ENCODE measurements around the gene ARHGEF39.

The ARHGEF39 gene, protein sequence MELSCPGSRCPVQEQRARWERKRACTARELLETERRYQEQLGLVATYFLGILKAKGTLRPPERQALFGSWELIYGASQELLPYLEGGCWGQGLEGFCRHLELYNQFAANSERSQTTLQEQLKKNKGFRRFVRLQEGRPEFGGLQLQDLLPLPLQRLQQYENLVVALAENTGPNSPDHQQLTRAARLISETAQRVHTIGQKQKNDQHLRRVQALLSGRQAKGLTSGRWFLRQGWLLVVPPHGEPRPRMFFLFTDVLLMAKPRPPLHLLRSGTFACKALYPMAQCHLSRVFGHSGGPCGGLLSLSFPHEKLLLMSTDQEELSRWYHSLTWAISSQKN

DNA sequence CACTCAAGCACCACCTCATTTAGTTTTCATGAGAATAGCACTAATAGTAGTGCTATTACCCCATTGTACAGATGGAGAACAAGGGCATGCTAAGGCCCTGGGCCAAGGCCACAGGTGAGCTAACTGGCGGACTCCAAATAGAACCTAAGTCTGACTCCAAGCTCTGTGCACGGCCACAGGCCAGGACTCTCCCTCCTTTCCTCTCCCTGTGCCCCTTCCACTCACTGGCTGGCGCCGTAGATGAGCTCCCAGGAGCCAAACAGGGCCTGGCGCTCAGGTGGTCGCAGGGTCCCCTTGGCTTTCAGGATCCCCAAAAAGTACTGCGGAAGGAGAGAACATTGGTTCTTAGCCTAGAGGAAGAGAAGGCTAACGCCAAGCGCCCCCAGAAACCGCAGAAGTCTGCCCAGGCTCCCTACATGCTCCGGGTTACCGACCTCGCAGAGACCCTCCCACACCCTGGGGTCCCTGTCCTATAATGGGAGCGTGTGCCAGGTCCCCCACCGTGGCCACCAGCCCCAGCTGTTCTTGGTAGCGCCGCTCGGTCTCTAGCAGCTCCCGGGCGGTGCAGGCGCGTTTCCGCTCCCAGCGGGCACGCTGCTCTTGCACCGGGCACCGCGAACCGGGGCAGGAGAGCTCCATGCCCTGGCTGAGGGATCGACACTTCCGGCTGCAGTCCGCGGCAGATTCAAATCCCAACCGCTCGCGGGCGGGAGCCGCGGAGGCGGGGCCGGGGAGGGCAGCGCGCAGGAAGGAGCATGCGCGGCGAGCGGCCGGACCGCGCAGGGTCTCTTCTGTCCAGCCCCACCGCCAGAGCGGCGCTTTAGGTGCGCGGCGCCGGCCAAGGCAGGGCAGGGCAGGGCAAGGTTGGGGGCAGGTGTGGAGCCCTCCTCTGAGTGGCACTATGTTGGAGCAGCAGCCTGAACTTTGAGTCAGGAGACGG is at the start of gene ARHGEF39:
ARHGEF39 (minus strand) TSS at position 665 of the 940 bp plus-strand sequence; CDS start at position 639, 26 bp downstream.
- ATAC-seq: peak; percentile 86 to 89

DNA sequence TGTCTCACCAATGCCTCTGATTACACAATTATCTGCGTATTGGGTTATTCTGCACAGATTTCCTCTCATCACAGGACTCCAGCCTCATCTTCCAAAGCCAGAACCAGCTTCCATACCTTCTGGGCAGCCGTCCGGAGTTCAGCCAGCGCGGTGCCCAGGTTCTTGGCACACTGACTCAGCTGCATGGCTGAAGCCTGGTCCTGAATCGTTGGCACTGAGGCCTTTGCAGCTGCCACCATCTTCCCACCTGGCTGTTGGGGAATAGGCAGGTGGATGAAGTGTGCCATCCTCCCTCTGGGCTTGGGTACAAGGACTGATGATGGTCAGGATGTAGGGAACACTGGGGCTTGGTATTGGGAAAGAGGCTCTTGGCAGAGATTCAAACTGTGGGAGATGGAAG is 49.1 kb upstream of the ARHGEF39 start:
- no peak for ATAC-seq

DNA sequence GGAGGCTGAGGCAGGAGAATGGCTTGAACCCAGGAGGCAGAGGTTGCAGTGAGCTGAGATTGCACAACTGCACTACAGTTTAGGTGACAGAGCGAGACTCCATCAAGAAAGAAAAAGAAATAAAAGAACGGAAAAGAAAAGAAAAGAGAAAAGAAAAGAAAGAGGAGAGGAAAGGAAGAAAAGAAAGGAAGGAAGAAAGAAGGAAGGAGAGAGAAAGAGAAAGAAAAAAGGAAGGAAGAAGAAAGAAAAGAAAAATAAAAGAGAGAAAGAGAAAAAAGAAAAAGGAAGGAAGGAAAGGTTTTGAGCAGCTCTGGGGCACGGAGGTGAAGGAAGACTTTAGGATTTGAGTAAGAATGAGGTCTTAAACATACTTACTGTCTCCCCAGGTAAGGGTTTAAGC is 48.6 kb upstream of the ARHGEF39 start:
- no peak for ATAC-seq

DNA sequence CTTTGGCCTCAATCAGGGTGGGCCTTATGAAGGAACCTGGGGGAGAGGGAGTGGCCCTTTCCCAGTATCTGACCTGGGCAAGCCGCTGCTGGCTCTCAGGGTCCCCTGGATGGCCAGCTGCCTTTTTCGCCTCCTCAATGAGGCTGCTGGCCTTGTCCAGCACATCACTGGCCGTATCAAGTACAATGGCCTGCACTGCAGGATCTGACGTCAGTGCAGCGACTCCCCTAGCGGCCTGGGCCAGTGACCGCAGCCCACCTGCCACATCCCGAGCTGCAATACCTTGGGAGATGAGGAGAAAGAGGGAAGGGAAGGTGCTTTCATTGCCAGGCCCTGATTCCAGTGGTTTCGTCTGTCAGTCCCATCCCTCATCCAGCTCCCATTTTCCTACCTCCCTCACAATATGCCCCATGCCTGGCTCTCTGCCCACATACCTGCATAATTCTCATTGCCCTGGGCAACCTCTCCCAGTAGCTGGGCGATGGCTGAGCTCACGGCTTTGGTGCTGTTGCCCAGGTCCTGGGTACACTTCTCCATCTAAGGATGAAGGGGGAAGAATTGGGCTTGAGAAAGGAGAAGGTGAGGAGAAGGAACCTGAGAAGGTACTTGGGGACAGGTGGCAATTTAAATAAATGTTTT is 47.9 kb upstream of the ARHGEF39 start:
- no peak for ATAC-seq

DNA sequence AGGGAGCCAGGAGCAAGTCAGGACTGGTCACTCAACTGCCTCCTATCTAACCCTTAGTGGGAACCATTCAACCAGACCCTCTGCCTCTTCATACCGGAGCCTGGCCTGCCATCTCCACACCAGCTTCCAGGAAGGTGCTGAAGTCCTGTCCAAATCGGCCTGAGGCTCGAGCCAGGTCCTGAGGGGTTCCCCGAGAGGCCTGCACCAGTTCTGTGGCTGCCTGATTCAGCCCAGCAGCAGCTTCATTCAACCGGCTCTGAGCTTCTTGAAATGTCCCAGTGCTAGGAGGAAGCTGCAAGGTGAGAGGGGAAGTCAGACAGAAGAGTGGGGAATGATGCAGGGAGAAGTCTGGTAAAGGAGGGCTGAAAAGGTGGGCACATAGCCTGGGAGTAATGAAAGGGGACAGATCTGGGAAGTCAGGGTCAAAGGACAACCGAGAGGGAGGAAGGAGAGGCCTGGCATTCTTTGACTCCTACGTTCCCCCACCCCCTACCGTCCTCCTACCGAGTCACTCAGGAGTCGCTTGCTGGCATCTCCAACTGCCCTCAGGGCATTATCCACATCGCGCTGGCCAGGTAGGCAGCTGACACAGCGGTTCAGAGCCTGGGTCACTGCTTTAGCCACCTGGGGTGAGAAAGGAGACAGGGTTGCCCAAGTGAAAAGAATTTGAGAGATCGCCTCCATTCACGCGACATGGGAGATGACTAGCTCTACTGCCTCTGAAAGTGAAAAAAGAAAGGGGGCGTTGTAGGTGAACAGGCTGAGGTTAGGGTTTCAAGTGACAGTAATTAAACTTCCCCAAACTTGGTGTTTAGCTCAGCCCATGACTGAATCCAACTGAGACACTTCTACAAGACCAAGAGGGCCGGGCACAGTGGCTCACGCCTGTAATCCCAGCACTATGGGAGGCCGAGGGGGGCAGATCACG is 46.8 kb upstream of the ARHGEF39 start:
- no peak for ATAC-seq

DNA sequence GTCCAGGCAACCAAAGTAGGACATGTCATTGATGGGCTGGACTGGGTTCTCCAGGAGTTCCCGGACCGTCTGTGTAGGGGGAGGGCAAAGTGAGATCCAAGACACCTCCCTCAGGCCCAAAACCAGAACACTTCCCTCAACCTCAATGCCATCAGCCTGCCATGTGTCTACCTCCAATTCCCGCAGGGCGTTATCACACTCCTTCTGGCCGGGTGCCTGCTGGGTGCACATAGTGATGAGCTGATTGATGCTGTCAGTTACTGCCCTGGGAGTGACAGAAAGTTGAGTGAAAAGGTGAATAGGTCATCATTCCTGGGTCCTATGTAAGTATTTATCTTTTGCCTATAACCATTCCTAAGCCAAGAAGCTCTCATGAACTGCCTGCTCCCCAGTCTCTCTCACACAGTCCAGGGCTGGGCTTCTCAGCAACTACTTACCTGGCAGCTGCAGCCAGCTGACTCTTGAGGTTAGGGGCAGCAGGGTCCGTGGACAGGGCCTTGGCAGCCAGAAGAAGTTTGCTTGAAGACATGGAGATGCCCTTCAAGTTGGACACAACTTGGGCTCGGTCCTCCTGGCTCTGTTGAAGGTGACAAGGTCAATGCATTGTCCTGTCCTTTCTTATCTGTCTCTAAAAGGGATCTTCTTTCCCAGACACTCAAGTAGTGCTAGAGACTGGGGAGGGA is 46.0 kb upstream of the ARHGEF39 start:
- no peak for ATAC-seq

DNA sequence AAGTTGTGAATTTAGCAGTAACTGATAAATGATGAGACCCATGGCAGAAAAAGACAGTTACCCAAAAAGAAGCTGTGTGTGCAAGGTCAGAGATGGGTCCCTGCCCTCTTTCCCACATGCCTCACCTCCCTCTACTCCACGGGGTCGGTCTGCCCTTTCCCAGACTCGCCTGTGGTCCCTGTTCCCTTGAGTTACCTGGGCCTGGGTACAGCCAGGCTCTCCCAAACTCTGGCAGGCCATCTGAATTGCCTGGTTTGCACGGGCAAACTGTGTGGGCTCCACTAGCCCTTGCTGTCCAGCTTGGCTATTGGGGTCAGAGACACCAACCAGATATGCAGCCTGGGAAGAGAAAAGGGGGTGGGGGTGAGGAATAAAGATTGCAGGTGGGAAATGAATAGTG is 43.2 kb upstream of the ARHGEF39 start:
- ATAC-seq: no peak

DNA sequence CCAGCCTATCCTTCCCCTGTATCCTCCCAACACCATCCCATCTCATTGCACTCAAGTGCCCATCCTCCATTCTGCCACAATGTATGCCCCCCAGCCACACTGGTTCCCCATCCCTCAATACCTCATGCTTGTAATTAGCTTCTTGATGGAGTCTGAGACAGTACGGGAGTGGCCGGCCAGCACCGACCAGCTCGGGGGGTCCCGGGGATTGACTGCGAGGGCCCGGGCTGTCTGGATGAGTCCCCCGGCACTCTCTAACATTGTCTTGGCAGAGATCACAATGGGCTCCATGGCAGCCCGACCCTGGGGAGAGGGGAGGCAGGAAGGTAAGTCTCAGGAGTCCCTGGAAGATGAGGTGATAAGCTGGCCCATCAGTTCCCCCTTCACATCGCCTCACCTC is 42.0 kb upstream of the ARHGEF39 start:
- ATAC-seq: no peak

DNA sequence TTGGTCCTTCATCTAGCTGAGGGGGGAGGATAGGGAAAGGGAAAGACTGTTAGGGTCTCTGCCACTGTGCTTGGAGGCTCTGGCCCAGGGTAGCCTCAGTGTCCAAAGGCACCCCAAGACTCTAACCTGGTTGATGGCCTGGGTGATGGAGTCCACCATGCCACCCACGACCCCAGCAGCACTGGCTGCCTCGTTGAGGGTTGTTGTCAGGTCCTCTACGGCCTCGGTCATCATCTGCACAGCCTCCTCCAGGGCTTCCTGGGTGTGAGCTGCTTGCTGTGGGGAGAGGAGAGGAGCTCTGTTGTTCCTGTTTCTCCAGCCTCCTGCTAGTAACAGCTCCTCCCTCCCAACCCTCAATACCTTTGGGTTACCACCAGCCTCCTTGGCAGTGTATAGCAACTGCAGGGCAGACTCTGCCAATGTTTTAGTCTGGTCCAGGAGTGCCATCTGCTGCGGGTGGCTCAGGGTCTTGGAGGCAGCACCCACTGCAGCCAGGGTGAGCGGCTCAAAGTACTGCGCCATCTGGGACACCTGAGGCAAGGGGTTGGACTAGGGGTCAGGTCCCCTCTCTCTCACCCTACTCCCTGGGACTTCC is 40.9 kb upstream of the ARHGEF39 start:
- no peak for ATAC-seq

DNA sequence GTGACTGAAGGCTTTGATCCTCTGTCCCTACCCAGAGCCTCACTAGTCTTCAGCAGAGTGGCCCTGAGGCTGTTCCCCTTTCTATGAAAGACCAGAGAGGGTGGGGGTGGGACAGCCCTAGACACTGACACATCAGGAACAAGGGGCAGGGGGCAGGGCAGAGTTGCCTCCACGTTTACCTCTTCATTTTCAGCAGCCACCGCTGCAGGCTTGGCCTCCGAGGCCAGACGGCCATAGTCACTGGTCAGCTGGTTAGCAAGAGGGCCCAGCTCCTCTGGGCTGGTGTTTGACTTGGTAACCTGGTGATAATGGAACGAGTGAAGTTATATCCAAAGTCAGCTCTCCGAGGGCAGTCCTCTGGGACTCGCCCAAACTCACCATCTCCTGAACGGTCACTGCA is 40.4 kb upstream of the ARHGEF39 start:
- ATAC-seq: no peak

DNA sequence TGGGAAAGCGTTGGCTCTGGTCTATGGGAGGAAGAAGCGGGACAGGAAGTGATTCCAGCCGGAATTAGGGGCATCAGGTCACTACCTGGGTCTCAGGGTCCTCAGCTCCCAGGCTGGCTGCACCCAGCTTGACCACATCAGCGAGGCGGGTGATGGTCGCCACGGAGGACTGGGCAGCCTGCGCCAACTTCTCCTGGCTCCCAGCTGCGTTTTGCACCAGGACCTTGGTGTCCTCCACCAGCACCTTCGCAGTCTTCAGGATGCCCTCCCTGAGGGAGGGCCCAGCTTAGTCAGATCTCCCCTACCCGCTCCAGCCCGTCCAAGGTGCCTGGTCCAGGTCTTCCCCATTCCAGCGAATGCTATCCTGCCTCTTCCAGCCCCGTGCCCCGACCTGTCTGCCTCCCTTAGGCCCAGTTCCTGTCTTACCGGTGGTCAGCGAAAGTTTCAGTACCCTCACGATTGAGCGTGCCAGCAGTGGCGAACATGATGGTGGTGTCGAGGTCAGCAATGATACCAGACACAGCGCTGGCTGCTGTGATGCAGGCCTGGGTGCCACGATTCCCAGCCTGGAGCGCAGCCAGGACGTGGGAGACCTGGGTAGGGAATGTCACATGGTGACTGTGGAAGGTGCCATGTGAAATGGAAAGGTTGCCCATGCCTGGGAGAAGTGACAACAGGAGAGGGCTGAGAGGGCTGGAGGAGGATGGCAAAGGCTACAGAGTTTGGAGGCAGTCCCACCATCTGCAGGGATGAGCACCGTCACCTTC is 39.1 kb upstream of the ARHGEF39 start:
- no peak for ATAC-seq

DNA sequence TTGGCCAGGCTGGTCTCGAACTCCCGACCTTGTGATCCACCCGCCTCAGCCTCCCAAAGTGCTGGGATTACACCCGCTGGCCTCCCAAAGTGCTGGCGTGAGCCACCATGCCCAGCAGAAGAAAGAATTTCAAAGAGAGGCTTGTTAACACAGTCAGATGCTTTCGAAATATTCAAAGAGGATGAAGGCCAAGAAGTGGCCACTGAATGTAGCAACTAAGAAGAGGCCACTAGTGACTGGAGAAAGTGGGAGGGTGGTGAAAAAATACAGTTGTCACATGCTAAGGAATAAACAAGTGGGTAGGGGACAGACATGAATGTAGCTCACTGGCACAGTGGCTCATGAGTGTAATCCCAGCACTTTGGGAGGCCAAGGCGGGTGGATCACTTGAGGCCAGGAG is 37.7 kb upstream of the ARHGEF39 start:
- ATAC-seq: no peak

DNA sequence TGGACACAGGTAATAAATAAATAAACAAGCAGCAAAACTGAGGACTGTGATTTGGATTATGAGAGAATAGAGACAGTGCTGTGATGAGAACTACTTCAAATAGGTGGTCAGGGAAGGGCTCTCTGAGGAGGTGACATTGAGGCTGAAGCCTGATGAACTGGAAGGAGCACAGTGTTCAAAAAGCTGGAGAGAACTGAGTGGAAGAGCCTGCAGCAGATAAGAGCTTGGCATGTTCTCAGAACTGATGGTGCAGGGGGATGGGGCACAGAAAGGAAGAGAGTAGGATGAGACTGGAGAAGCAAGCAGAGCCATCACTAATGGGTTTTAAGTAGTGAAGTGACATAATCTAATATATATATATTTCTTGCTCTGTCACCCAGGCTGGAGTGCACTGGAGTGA is 35.9 kb upstream of the ARHGEF39 start:
- no peak for ATAC-seq

DNA sequence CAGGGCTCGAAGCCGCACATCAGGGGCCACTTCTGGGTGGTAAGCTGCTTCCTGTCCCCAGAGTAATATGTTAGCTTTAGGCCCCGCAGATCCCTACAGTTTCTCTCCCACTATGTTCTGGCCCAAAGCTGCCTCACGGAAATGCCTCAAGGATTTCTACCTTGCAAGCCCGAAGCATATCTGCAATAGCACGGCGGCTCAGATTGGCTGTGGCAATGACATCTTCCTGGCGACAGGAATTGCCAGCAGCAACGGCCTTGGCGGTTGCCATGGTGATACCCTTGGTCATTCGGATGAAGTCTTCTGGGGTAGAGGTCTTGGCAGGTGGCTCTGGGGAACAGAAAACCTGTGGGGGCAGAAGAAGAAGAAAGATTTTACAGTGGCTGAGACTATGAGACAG is 35.0 kb upstream of the ARHGEF39 start:
- ATAC-seq: no peak

DNA sequence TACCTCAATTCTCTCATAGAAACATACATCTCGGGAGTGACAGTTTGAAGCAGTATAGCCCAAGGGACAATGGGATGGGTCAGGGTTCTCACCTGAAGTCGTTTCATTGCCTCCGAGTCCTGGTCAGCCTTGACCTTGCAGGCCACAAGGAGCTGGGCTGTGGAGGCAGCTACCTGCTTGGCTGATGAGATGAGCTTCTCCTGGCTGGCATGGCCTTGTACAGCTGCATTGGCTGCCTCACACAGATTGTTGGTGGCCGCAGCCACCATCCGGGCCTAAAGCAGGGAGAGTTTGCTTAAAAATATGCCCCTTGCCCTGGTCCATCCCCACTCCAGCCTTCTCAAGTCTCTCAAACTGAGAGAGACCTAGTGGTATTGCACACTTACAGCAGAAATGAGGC is 33.2 kb upstream of the ARHGEF39 start:
- no peak for ATAC-seq

DNA sequence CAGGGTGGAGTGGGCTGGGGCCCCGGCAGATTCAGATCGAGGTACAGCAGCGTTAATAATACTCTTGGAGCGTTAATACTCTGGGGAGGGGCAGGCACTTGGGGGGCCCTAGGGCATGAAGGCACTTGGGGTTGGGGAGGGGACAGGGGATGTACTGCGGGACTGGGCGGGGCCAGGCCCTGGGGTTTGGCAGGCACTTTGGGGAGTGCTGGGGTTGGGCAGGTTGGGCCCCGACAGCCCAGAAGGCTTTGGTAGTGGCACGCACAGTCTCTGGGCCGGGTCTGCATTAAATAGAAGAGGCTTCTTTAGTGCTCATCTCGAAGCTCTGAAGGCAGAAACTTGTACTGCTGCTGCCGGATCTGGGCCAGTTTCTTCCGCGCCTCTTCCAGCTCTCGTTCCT is 32.5 kb upstream of the ARHGEF39 start:
- no peak for ATAC-seq

DNA sequence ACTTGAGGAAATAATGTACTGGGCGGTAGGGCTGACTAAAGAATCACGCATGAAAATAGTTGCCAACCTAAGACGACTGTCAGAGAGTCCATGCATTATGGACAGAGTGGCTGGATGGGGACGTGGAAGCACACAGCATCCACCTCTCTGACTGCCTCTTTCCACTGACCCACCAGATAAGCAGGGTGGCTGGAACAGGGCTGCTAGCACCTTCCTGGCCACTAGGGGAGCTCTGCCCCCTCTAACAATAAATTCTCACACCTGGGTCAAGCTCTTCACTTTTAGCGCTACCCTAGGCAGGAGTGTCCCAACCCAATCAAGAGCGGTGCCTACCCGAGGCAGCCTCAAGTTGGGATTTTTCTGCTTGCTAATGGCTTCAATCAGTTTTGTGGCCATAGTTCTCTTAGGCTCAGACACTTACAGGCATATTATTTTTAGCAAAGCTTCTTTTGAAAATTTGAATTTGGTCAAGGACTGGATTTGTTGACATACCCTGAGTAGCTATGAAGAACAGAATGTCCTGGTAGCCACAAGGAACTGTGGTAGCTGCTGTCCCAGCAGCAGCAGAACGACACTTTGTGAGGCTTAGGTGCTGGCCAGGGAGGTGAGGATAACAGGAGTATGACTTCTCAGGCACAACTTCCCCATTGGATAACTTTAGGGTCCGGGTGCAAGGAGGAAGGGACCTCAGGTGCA is 31.7 kb upstream of the ARHGEF39 start:
- ATAC-seq: peak; percentile 84 to 86

DNA sequence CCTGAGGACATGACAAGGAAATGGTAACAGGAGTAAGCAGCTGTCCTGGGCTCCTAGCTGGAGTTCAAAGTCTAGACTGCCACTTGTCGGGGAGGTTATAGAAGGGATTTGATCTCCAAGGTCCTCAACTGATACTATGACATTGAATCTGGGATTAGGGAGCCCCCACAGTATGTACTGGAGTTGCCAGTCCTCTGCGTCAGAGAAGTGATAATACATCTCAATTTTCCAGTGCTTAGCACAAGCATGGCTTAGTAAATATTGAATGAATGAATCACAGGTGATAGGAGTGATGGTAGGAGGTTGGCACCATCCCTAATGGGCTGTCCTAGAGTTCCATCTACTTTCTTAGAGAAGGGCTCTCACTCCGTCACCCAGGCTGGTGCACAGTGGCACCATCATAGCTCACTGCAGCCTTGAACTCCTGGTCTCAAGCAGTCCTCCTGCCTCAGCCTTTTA is 31.0 kb upstream of the ARHGEF39 start:
- ATAC-seq: no peak

DNA sequence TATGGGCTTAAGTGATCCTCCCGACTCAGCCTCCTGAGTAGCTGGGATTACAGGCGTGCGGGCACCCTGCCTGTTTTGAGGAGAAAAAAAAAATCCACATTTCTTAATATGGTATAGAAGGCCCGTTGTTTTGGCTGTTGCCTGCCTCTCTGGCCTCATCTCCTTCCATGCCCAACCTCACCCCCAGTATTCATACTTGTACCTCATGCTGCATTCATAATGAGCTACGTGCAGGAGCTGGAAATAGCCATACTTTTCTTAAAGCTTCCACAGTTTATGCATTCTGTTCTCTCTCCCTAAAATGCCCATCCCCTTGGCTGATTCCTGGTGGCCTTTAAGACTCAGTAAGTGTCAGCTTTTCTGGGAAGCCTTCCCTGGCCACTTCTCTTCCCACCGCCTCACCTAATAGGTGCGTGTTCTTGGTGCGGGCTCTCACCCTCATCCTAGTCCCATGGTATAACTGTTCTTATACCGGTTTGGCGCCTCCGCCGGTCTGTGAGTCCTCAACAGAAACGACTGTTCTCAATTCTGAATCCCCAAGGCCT is 26.8 kb upstream of the ARHGEF39 start:
- ATAC-seq: no peak

DNA sequence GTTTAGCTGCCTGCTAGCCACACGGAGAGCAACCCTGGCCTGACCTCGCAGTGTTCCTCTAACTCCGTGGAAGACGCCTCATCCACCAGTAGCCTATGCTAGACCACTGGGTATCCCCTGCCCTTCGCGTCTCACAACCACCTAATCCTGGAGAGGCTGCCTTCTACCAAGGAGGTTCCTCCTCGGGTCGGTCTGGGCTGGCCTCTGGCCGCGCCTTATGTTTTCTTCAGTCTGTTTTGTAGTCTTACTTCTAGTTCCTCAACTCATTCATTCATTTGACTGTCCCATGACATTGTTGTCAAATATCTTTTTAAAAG is 26.3 kb upstream of the ARHGEF39 start:
- ATAC-seq: no peak
